K562 (cell line): ENCODE results near the gene PITHD1. TPM values are rescaled to one million over a fixed set of nuclear protein-coding genes. Genes with fewer than 3 reads are reported as not detected.
A peak's percentile ranks its signal among the peaks of the same experiment; 100 is the strongest.

Experiments
- ARID4B ChIP-seq: sonication (generic); formaldehyde crosslinking; IDR thresholded peaks from 2 replicates; pipeline ENCODE4 v1.8.0; 2022; ENCODE audit warnings: mild to moderate bottlenecking, missing genetic modification reagents
- ATF4 ChIP-seq: fragments of 450-650 bp; formaldehyde crosslinking; IDR thresholded peaks from 2 replicates; pipeline ENCODE4 v1.4.0; 2022; ENCODE audit warnings: mild to moderate bottlenecking, moderate library complexity
- CREB1 ChIP-seq, 2 experiments: sonication (generic) in 1 of 2; formaldehyde crosslinking in 1 of 2; IDR thresholded peaks; 2 replicates each; pipeline versions ENCODE4 v1.6.1 to v1.8.0; 2012 to 2022; ENCODE audit warnings: inconsistent platforms in 1 of 2, mild to moderate bottlenecking in 1 of 2, missing genetic modification reagents in 1 of 2, moderate library complexity in 1 of 2
- GABPB1 ChIP-seq: sonication (generic); formaldehyde crosslinking; IDR thresholded peaks from 2 replicates; pipeline ENCODE4 v1.8.0; 2022; ENCODE audit warnings: mild to moderate bottlenecking, missing genetic modification reagents
- HMG20B ChIP-seq: fragments of 250-450 bp; sonication (Bioruptor Pico); IDR thresholded peaks from 2 replicates; pipeline ENCODE4 v1.5.0; 2021; ENCODE audit warnings: mild to moderate bottlenecking
- KLF6 ChIP-seq: fragments of 250-450 bp; sonication (Bioruptor Pico); IDR thresholded peaks from 2 replicates; pipeline ENCODE4 v1.4.0; 2020; ENCODE audit warnings: mild to moderate bottlenecking, moderate library complexity, borderline replicate concordance
- L3MBTL2 ChIP-seq: fragments of 450-650 bp; IDR thresholded peaks from 2 replicates; pipeline ENCODE4 v1.6.1; 2016; ENCODE audit warnings: mild to moderate bottlenecking, moderate library complexity
- PHF21A ChIP-seq: fragments of 450-650 bp; IDR thresholded peaks from 2 replicates; pipeline ENCODE4 v1.6.1; 2017; ENCODE audit warnings: low read depth, borderline replicate concordance
- SAP30 ChIP-seq: fragments of 200-600 bp; sonication (generic); IDR thresholded peaks from 2 replicates; pipeline ENCODE4 v1.6.1; 2012; ENCODE audit warnings: borderline replicate concordance, low read depth, mild to moderate bottlenecking, moderate library complexity, low read length, control low read depth, inconsistent platforms; ENCODE audit not compliant: insufficient read depth, poor library complexity, severe bottlenecking
- SMAD4 ChIP-seq: fragments of 250-450 bp; sonication (Bioruptor Pico); conservative IDR thresholded peaks from 2 replicates; pipeline ENCODE4 v1.8.0; 2021; ENCODE audit warnings: inconsistent platforms, mild to moderate bottlenecking, moderate library complexity
- SP1 ChIP-seq: sonication (generic); formaldehyde crosslinking; IDR thresholded peaks from 2 replicates; pipeline ENCODE4 v1.8.1; 2022; ENCODE audit warnings: mild to moderate bottlenecking, missing genetic modification reagents
- TAF1 ChIP-seq: IDR thresholded peaks from 2 replicates; pipeline ENCODE4 v1.6.1; 2011; ENCODE audit warnings: mild to moderate bottlenecking, low read length, moderate library complexity; ENCODE audit not compliant: insufficient read depth, control insufficient read depth, severe bottlenecking; ENCODE audit errors: extremely low read depth
- TAF9B ChIP-seq: fragments of 450-650 bp; IDR thresholded peaks from 2 replicates; pipeline ENCODE4 v1.6.1; 2018; ENCODE audit warnings: mild to moderate bottlenecking; ENCODE audit not compliant: partially characterized antibody
- TEAD4 ChIP-seq, 2 experiments: sonication (generic) in 1 of 2; formaldehyde crosslinking in 1 of 2; IDR thresholded peaks; 2 replicates each; pipeline versions ENCODE4 v1.6.1 to v1.8.0; 2012 to 2022; ENCODE audit warnings: borderline replicate concordance in 1 of 2, inconsistent platforms in 1 of 2, low read length in 1 of 2, mild to moderate bottlenecking in 1 of 2, missing genetic modification reagents in 1 of 2
- ZKSCAN1 ChIP-seq: fragments of 150-350 bp; IDR thresholded peaks from 2 replicates; pipeline ENCODE4 v1.6.1; 2016; ENCODE audit warnings: low read depth, low read length
- ZNF133 ChIP-seq: fragments of 250-450 bp; sonication (Bioruptor Pico); IDR thresholded peaks from 2 replicates; pipeline ENCODE4 v1.4.0; 2020; ENCODE audit warnings: mild to moderate bottlenecking
- ZNF431 ChIP-seq: sonication (generic); formaldehyde crosslinking; IDR thresholded peaks from 2 replicates; pipeline ENCODE4 v1.8.0; 2022; ENCODE audit warnings: mild to moderate bottlenecking, missing genetic modification reagents
- ZNF586 ChIP-seq: fragments of 450-650 bp; formaldehyde crosslinking; conservative IDR thresholded peaks from 2 replicates; pipeline ENCODE4 v1.4.0; 2020; ENCODE audit warnings: mild to moderate bottlenecking, moderate library complexity
- polyA plus RNA-seq, 8 experiments: library from polyadenylated mRNA; depleted of rRNA in 4 of 8; stranded (reverse) in 5 of 8; unstranded in 3 of 8; fragments of >200 nt; fragmentation: Nextera tagmentation in 2 of 8; fragmentation: Illumina TruSeq in 1 of 8; extraction: Ambion mirVana in 2 of 8; extraction: Trizol in 1 of 8; gene quantifications; 2 replicates each; pipeline versions ENCODE4 v1.2.1 to v1.2.3, GENCODE V29; 2011 to 2014; ENCODE audit warnings: inconsistent platforms in 1 of 8, missing spikeins in 1 of 8
- total RNA-seq, 7 experiments: library from RNA; depleted of rRNA in 6 of 7; stranded (reverse); fragments of >200 nt in 6 of 7; fragmentation: Illumina TruSeq in 2 of 7; extraction: Trizol in 2 of 7; gene quantifications; 2 replicates each; pipeline versions ENCODE4 v1.2.1 to v1.2.3, GENCODE V29; 2011 to 2021; ENCODE audit warnings: low replicate concordance in 1 of 7
- TF ChIP-seq, protein P1 (sequence below): fragments of 250-450 bp; sonication (Bioruptor Pico); IDR thresholded peaks from 2 replicates; pipeline ENCODE4 v1.9.0; 2021; ENCODE audit warnings: mild to moderate bottlenecking, inconsistent platforms

The PITHD1 gene
- total and polyA plus RNA-seq, 9 of the 15 experiments (the other 6 are each of a cell fraction or from before 2014, with no cell fraction given): 46.5 to 175 (median 149) TPM

GRCh38 chr1:23825076-23825761, 47.0 kb downstream of the PITHD1 start, which contains the start of gene HMGCL (continued):
- peak; percentile 88 for TF ChIP-seq ARID4B (CRISPR knock-in tag)
- peak; percentile 42 for TF ChIP-seq ATF4 (CRISPR knock-in tag)
- peak; percentile 75 for TF ChIP-seq L3MBTL2
- TF ChIP-seq TAF1: peak; percentile 99
- TF ChIP-seq GABPB1 (CRISPR knock-in tag): peak; percentile 79
- peak; percentile 25; the same call in 1 of the 2 replicates for TF ChIP-seq TEAD4 (IDR thresholded peaks at IDR 0.05; ENCODE audit: low read length)
- no peak for TF ChIP-seq TEAD4 (CRISPR knock-in tag; IDR thresholded peaks at IDR 0.05; ENCODE audit: borderline replicate concordance)
- TF ChIP-seq TAF9B: peak; percentile 99
- TF ChIP-seq HMG20B (CRISPR knock-in tag): 0 out of 2 replicates have a peak, but pooled peaks have one; percentile 50
- TF ChIP-seq SAP30: peak; percentile 79
- 0 out of 2 replicates have a peak, but pooled peaks have one; percentile 16 for TF ChIP-seq PHF21A
- no peak for TF ChIP-seq ZKSCAN1
- peak; percentile 71; the same call in 1 of the 2 replicates for TF ChIP-seq KLF6 (CRISPR knock-in tag)
- 0 out of 2 replicates have a peak, but pooled peaks have one; percentile 54 for TF ChIP-seq ZNF133
- peak; percentile 67; the same call in 1 of the 2 replicates for TF ChIP-seq CREB1 (IDR thresholded peaks at IDR 0.05)
- peak; percentile 55; the same call in 1 of the 2 replicates for TF ChIP-seq CREB1 (CRISPR knock-in tag; IDR thresholded peaks at IDR 0.05)
- no peak for TF ChIP-seq ZNF431 (CRISPR knock-in tag)
- TF ChIP-seq SP1 (CRISPR knock-in tag): peak; percentile 76
- TF ChIP-seq, protein P1, sequence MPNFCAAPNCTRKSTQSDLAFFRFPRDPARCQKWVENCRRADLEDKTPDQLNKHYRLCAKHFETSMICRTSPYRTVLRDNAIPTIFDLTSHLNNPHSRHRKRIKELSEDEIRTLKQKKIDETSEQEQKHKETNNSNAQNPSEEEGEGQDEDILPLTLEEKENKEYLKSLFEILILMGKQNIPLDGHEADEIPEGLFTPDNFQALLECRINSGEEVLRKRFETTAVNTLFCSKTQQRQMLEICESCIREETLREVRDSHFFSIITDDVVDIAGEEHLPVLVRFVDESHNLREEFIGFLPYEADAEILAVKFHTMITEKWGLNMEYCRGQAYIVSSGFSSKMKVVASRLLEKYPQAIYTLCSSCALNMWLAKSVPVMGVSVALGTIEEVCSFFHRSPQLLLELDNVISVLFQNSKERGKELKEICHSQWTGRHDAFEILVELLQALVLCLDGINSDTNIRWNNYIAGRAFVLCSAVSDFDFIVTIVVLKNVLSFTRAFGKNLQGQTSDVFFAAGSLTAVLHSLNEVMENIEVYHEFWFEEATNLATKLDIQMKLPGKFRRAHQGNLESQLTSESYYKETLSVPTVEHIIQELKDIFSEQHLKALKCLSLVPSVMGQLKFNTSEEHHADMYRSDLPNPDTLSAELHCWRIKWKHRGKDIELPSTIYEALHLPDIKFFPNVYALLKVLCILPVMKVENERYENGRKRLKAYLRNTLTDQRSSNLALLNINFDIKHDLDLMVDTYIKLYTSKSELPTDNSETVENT (CRISPR knock-in tag): peak; percentile 91
- TF ChIP-seq ZNF586: no peak
- TF ChIP-seq SMAD4 (CRISPR knock-in tag): peak; percentile 83
